ENCODE data around the gene CASP9.
"Not testable (repeated sequence)": the region's sequence is repeated elsewhere in the genome, so short reads cannot be mapped to it uniquely, and the experiment has no call there.

CASP9 gene

DNA sequence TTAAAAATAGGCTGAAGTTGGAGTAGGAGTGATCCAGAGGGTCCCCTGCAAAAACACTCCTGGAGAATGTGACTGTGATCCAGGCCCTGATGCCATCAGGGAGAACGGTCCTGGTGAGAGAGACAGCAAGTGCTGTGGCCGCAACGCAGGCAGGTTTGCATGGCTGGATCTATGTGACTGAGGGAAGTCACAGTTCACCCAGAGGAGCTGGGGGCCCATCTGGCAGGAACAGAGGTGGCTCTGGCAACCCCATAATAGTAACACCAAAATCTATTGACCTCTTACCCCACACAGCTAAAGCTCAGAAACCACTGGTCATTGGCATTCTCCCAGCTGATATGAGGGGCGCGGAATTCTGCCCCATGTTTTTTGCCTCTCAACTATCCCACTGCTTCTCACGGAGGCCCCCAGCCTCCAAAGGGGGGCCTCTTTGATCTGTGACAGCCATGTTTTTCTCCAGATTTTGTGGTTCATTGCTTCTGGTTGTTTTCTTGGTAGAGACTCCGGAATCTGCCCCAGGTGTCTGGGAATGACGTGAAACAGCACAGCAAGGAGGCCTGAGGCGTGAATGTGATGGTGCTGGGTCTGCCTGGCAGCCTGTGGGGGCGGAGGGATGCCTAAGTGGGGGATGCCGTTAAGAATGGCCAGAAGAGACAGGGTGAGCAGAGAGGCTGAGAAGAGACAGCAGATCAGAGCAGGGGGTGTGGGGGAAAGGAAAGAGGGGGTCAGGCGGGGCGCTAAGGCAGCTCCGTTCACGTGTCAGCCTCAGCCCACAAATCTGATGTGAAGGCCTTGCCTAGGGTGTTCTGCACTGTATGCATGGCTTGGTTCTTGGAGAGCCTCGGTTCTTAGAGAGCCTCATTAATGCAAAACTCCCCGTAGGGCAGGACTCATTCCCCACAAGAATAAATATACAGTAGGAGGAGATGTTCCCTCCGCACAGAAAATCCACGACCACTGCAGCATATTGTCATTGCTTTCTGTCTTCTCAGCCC is 23.5 kb downstream of the CASP9 start:
- DNase-seq, result no peak

DNA sequence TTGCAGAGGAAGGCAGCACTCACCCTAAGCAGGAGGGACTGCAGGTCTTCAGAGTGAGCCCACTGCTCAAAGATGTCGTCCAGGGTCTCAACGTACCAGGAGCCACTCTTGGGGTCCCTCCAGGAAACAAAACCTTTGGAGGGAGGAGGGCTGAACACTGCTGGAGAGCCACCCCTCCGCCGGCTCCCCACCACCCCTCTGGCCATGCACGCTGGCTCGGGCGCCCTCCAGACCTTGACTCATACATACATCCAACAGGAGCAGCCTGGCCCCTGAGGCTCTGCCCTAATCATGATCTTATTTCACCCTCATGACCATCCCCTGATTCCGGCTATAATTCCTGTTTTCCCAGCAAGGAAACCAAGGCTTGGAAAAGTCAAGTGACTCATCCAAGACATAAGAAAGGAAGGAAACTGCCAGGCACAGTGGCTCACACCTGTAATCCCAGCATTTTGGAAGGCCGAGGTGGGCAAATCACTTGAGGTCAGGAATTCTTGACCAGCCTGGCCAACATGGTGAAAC is 30.1 kb downstream of the CASP9 start:
- DNase-seq, result no peak

DNA sequence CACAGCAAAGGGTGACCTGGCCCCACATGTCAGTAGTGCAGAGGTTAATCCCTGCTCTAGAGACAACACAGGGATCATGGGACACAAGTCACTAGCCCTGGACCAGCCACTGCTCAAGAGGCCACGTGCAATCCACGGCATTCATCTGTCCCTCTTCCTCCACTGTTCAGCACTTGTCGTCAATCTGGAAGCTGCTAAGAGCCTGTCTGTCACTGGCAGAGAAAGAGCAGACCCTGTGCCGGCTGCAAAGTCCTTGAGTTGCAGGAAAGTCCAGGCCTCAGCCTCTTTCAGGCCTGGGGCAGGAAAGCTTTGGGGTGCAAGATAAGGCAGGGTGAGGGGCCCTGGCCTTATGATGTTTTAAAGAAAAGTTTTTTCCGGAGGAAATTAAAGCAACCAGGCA is 31.4 kb downstream of the CASP9 start:
- no peak for DNase-seq

DNA sequence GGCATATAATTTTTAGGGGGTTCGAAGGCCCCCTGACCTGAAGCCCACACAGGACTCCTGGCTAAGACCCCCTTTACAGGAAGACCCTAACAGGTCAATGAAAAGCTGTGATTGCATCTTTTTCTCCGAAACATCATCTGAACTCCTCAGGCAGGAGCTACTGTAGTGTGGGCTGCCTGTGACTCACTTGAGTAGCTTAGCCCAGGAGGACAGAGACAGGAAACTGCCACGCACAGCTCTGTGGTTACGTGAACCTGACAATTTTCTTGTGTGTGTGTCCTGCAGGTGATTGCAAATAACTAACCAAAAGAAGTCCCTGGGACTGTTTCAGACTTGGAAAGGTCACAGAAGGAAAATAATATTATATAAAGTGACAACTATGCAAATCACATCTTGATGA is 33.0 kb downstream of the CASP9 start:
- DNase-seq, result peak; percentile 11

DNA sequence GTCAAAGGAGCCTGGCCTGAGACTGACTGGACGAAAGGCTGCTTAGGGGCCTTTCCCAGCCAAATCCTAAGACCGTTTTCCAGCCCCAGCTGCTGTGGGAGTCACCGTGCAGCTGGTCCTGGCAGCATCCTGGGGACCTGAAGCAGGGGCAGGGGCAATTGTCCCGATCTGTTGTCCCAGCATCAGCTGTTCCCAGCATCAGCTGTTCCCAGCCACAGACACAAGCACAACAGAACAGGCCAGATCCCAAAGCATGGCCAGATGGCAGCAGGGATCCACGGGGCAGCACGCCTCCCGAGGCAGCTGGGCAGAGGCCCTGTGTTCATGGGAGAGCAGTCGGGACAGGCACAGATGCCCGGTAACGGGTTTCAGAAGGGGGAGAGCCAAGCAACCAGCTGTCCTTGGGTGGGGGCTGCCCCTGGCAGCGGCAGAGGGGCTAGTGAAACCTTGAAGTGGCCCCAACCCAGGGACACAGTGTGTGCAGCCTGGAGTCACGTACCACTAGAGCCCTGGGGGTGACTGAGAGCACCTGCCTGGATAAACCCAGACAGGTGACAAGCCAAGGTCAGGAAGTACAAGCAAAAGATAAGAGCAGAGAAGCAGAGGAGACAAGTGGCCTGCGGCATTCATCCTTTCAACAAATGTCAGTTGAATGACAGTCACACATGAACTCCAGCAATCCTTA is 34.8 kb downstream of the CASP9 start:
- no peak for DNase-seq

DNA sequence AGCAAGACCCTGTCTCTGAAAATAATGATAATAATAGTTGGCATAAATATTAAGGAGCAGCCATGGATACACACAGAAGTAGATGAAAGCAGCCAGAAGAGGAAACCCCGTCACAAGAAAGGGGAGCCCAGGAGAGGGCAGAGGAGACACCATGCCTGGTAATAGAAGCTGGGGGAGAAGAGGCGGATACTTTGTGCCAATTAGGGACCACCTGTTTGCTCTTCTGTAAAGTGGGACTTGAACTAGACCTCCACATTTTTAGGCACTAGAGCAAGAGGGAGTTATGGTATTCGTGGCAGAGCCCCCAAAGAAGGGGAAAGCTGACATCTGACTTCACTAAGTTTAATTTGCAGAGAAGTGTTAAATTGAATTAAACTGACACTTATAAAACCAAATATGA is 35.6 kb downstream of the CASP9 start:
- no peak for DNase-seq

DNA sequence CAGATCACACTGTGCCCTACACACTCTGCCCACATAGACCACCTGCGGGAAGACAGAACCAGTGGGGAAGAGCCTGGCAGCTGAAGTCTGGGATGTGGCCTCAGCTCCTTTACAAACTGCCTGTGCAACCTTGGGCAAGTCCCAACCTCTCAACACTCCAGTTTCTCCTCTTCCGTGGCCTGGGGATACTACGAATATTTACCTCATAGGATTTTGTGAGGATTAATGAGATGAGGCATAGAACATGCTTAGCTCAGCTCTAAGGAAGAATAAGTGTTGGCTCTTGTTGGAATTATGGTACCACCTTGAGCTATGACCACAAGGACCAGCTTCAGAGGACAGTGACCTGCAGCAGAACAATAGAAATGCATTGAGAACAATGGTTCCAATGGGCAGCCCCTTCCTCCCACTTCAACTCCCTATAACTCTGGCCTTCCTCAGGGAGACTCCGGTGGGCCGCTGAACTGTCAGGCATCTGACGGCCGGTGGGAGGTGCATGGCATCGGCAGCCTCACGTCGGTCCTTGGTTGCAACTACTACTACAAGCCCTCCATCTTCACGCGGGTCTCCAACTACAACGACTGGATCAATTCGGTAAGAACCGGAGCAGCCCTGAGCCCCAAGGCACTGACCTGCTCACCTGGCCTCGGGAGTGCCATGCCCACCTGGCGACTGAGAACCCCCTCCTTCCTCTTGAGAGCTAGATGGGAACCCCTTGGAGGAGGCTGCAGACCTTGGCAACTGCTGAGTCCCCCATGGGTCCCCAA is 37.0 kb downstream of the CASP9 start:
- not testable (repeated sequence) for DNase-seq

DNA sequence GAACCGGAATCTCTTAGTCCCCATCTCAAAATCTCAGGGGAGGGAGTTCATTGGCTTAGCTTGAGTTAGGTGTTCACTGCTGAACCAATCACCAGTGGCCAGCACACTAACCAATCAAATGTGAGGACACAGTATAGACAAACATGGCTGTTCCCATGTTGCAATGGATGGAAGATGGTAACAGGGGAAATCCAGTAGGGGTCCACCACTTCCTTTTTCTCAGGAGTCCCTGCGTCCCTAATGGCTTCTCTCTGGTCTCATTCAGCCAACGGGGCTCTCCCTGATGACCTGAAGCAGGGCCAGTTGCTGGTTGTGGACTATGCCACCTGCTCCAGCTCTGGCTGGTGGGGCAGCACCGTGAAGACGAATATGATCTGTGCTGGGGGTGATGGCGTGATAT is 38.4 kb downstream of the CASP9 start:
- DNase-seq, result no peak

DNA sequence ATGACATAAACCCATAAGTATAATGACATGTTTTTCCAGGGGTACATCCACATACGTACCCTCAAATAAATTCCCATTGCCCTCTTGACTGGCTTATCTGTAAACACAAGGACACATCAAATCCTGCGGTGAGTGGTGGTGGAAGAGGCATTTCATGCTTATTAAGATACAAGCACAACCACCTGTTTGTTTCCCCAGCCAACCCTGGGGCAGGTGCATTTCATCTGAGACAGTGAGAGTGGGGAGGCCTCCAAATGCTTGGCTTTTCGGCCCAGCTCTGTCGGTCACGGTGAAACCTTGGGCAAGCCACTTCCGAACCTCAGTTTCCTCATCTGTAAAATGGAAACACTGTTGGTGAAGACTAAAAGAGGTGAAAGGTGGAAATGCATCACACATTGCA is 39.6 kb downstream of the CASP9 start:
- not testable (repeated sequence) for DNase-seq

DNA sequence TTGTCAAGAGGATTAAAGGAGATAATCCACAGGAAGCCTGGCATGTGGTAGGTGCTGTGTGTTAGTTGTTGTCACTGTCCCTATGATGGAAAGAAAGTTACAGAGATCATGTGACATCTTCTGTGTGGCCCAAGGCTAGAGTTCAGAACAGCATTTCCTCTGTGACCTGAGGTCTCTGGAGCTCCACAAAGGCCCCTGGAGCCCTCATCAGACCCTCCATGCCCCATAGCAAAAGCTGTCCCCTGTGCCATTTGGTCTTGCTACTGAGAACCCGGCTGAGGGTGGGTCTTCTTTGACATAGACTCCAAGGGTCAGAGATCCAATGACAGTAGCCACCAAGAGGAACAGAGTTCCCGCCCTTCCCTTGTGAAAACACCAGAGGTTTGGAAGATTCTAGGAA is 40.0 kb downstream of the CASP9 start:
- DNase-seq, result no peak

DNA sequence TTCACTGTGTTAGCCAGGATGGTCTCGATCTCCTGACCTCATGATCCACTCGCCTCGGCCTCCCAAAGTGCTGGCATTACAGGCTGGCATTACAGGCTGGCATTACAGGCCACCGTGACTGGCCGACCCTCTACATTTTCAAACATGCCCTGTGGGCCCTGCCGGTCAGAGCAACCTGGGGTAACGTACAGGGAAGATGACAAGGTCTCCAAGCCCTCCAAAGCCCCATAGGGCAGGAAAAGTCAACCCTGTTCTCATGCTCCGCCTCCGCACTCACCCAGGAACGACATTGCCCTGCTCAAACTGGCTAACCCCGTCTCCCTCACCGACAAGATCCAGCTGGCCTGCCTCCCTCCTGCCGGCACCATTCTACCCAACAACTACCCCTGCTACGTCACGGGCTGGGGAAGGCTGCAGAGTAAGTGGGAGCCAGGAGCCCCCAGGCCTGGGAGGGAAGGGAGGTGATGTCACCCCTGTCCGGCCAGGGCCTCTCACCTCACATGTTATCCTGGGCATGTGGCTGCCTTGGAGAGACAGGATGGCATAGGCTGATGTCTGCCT is 41.0 kb downstream of the CASP9 start:
- DNase-seq, result not testable (repeated sequence)

DNA sequence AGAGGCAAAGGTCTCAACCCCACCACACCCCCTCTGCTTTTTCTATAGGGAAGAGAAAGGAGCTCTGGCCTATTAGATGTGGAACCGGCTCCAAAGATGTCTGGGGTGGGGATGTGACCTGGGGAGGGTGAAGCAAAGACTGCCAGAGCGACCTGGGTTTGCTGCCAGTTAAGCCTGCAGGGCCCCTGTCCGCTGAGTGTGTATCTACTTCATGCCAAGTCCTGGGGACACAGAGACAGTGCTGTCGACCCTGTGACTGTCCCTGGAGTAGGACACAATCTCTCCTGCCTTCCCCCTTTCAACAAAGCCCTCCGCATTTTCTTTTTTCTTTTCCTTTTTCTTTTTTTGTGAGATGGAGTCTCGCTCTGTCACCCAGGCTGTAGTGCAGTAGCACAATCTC is 41.6 kb downstream of the CASP9 start:
- DNase-seq, result not testable (repeated sequence)

DNA sequence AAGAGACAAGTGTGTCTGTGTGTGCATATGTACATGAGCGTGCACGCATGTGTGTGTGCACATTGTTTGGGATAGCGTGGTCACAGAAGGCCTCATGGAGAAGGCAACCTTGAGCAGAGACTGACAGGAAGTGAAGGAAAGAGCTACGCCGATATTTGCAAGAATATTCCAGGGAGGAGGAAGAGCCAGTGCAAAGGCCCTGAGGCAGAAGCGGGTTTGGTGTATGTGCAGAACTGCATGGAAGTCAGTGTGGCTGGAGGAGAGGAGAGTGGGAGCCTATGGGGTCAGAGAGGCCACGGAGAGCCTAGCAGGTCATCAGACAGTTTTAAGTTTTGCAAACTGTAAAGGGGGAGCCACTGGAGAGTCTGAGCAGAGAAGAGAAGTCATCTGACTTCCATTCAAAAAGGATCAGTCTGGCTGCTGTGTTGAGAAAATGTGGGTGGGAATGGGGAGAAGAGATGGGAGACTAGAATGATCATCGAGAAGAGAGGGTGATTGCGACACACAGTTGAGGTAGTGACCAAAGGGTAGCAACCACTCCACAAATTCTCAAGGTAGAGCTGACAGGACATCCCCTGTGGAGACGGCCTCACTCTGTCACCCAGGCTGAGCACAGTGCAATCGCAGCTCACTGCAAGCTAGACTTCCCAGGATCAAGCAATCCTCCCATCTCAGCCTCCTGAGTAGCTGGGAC is 44.2 kb downstream of the CASP9 start:
- no peak for DNase-seq

DNA sequence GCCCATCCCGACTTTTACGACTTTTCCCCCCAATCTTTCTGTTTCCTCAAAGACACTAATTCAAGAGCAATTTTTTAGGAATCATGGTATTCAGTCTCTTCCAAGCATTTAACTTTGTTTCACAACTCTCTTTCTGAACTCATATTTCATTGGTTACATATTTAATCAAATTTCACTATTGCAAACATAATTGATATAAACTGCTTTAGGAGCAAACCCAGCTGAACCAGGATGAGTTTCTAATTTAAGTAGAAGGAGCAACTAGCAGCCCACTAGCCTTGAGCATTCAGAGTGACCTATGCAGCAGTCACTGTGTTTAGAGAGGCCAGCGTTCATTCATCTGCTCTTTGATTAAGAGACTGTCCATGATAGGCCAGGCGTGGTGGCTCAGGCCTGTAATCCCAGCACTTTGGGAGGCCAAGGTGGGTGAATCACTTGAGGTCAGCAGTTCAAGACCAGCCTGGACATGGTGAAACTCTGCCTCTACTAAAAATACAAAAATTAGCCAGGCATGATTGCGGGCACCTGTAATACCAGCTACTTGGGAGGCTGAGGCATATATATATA is 46.3 kb downstream of the CASP9 start:
- no peak for DNase-seq

DNA sequence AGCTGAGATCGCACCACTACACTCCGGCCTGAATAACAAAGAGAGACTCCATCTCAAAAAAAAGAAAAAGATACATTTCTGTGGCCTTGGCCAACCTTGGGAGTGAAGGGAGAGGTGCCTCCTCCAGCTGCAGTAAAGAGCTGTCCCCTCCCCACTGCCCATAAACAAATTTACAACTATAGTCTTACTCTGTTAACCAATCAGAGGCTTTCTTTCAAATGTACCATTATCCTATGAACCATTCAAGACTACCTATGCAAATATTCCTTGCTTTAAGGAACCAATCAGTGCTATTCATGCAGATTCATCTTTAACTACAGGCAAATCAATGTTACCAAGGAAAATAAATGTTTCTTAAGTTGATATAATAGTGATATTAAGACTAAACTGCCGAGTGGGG is 47.1 kb downstream of the CASP9 start:
- DNase-seq, result no peak

DNA sequence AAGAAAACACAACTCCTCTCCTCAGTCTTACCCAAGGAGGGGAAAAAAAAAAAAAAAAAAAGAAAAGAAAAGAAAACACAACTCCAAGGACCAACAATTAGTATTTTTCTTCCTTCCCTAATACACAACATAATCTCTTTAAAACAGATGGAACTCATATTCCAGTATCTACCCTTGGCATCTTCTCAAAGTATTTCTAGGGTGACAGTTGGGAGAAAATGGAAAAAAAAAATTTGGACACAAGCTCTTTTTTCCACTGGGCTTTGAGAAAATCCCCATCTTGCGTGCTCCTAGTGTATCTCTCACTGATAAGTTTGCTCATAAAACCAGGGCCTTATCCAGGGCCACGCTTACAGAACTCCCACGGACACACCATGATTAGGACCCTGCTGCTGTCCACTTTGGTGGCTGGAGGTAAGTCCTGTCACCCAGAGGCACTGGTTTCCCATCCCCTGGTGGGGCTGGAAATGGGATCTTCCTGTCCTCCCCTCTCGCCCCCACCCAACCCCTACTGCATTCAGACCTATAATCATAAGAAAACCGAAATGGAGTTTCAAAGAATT is 48.2 kb downstream of the CASP9 start, which contains the start of gene CELA2B:
CELA2B (plus strand) TSS at position 353 of the 563 bp plus-strand sequence; CDS start at position 375, 22 bp downstream.
- DNase-seq, result no peak

DNA sequence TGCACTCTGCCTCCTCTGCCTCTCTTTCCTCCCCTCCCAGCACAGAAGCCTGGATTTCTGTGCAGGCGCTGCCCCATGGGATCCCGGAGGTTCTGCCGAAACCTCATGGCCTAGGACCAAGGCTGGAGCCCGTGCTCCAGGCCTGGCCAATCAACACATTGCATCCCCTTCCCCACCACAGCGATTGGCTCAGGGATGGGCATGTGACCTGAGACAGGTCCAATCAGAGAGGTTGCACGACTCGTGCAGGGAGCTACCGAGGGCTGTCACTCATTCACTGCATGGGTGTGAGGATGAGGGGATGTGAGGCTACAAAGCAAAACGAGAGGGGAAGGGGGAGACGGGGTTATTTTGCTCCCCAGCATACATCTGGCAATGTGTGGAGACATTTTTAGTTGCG is 51.4 kb downstream of the CASP9 start:
- DNase-seq, result no peak

DNA sequence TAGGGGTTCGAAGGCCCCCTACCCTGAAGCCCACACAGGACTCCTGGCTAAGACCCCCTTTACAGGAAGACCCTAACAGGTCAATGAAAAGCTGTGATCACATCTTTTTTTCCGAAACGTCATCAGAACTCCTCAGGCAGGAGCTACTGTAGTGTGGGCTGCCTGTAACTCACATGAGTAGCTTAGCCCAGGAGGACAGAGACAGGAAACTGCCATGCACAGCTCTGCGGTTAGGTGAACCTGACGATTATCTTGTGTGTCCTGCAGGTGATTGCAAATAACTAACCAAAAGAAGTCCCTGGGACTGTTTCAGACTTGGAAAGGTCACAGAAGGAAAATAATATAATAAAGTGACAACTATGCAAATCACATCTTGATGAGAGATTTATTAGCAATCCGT is 52.3 kb downstream of the CASP9 start:
- not testable (repeated sequence) for DNase-seq

DNA sequence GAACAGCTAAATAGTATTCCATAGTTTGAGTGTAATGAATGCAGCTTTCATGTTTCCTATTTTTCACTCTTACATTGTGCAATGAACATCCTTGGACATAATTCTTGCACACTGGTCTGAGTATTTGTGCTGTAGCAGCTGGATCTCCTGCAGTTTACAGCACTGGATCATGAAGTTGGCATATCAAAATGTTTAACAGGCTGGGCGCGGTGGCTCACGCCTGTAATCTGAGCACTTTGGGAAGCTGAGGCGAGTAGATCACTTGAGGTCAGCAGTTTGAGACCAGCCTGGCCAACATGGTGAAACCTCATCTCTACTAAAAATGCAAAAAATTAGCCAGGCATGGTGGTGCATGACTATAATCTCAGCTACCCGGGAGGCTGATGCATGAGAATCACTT is 52.9 kb downstream of the CASP9 start:
- DNase-seq, result not testable (repeated sequence)

DNA sequence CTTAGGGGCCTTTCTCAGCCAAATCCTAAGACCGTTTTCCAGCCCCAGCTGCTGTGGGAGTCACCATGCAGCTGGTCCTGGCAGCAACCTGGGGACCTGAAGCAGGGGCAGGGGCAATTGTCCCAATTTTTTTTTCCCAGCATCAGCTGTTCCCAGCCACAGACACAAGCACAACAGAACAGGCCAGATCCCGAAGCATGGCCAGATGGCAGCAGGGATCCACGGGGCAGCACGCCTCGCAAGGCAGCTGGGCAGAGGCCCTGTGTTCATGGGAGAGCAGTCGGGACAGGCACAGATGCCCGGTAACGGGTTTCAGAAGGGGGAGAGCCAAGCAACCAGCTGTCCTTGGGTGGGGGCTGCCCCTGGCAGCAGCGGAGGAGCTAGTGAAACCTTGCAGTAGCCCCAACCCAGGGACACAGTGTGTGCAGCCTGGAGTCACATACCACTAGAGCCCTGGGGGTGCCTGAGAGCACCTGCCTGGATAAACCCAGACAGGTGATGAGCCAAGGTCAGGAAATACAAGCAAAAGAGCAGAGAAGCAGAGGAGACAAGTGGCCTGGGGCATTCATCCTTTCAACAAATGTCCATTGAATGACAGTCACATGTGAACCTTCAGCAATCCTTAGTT is 54.1 kb downstream of the CASP9 start:
- not testable (repeated sequence) for DNase-seq

Measured in fibroblast of skin of abdomen (primary cell).